NCI-H526 treated with DMSO at 0.1 percent for 48 hours (cell line): ENCODE results near the gene UBR1.
"Not testable (repeated sequence)": the region's sequence is repeated elsewhere in the genome, so short reads cannot be mapped to it uniquely, and the experiment has no call there.

Source experiments
- DNase-seq: peaks from one replicate; lab custom pipeline; 2025; lab: John Stamatoyannopoulos, UW

Gene UBR1

DNA sequence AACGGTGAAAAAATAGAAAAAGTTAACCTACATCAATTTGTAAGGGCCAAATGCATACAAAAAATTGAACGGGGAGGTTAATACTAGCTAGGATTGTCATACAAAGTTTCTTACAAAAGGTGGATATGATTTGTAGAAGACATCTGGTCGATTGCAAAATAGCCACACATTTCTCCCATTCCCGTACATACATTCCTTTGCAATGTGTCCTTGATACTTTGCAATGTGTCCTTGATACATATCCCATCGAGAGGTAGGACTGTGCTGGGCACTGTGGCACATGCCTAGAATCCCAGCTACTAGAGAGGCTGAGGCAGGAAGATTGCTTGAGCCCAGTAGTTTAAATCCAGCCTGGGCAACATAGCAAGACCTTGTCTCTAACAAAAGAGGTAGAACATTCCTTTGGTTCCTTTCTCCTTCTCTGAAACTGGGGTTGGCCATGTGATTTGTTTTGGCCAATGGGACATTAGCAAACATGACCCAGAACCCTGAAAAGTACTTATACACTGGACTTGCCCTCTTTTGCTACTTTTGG is 194.7 kb downstream of the UBR1 start:
- no peak for DNase-seq

- DNase-seq = no peak
Observed at GRCh38 chr15:42908538-42908937, 197.3 kb downstream of the UBR1 start.

GRCh38 chr15:42903388-42904324 is 202.2 kb downstream of the UBR1 start:
- DNase-seq = no peak

DNA sequence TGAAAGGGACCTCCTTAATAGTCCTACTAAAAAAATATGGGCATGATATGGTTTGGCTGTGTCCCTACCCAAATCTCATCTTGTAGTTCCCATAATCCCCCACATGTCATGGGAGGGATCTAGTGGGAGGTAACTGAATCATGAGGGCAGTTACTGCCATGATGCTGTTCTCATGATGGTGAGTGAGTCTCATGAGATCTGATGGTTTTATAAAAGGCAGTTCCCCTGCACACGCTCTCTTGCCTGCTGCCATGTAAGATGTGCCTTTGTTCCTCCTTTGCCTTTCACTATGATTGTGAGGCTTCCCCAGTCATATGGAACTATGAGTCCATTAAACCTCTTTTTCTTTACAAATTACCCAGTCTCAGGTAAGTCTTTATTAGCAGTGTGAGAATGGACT is 211.9 kb downstream of the UBR1 start:
- DNase-seq = not testable (repeated sequence)
